SK-N-SH (cell line): Measurements from ENCODE around the gene RALGDS. TPM values are rescaled to one million over a fixed set of nuclear protein-coding genes. Genes with fewer than 3 reads are reported as not detected.
A peak's percentile ranks its signal among the peaks of the same experiment; 100 is the strongest.

Source experiments
- CTCF ChIA-PET: fragments of 300-600, 350-600 bp; formaldehyde crosslinking; extraction: SDS; loops from one replicate; lab custom pipeline; 2021; lab: Yijun Ruan, JAX
- POLR2A ChIA-PET: fragments of 350-600 bp; sonication (Branson Sonifier 250); formaldehyde crosslinking; extraction: SDS; loops from one replicate; lab custom pipeline; 2020; ENCODE audit warnings: antibody characterized with exemption, inconsistent platforms; lab: Yijun Ruan, JAX
- DNase-seq: peaks from one replicate; pipeline ENCODE4 v3.0.0; 2012
- H2AFZ ChIP-seq: fragments of 200-600 bp; sonication (generic); 2 replicates; pipeline ENCODE4 v1.8.1; 2016; ENCODE audit warnings: antibody characterized with exemption, mild to moderate bottlenecking, low read depth
- H3F3A ChIP-seq: fragments of 200-600 bp; sonication (generic); replicated peaks from 2 replicates; pipeline ENCODE3; 2016; ENCODE audit warnings: antibody characterized with exemption, mild to moderate bottlenecking; ENCODE audit not compliant: insufficient read depth
- H3K27ac ChIP-seq, 2 experiments: fragments of 200-500 bp in 1 of 2; fragments of 200-600 bp in 1 of 2; sonication (Bioruptor generic) in 1 of 2; sonication (generic), shearing (Covaris generic) in 1 of 2; 2 replicates each; pipeline versions ENCODE4 v1.5.1 to v1.6.1; 2014 to 2016; ENCODE audit warnings: low read depth in 2 of 2, inconsistent platforms in 1 of 2, low read length in 1 of 2, mild to moderate bottlenecking in 1 of 2, mixed read lengths in 1 of 2
- H3K27me3 ChIP-seq: fragments of 200-600 bp; sonication (generic), shearing (Covaris generic); 2 replicates; pipeline ENCODE4 v1.6.1; 2016; ENCODE audit warnings: mixed run types; ENCODE audit not compliant: insufficient read depth
- H3K36me3 ChIP-seq, 2 experiments: fragments of 200-500 bp in 1 of 2; fragments of 200-600 bp in 1 of 2; sonication (Bioruptor generic) in 1 of 2; sonication (generic) in 1 of 2; replicated peaks in 1 of 2; 2 replicates each; pipeline versions ENCODE3 to v1.5.1; 2014 to 2016; ENCODE audit warnings: low read length in 1 of 2, mild to moderate bottlenecking in 1 of 2; ENCODE audit not compliant: insufficient read depth in 2 of 2, control insufficient read depth in 1 of 2
- H3K4me1 ChIP-seq, 2 experiments: fragments of 200-500 bp in 1 of 2; fragments of 200-600 bp in 1 of 2; sonication (Bioruptor generic) in 1 of 2; sonication (generic), shearing (Covaris generic) in 1 of 2; 2 replicates each; pipeline versions ENCODE4 v1.5.1 to v1.6.1; 2014 to 2016; ENCODE audit warnings: low read depth in 1 of 2, low read length in 1 of 2, mixed run types in 1 of 2; ENCODE audit not compliant: insufficient read depth in 2 of 2, control insufficient read depth in 1 of 2
- H3K4me2 ChIP-seq: fragments of 200-600 bp; sonication (generic), shearing (Covaris generic); 2 replicates; pipeline ENCODE4 v1.6.1; 2017; ENCODE audit warnings: mixed run types
- H3K4me3 ChIP-seq, 2 experiments: fragments of 200-500 bp in 1 of 2; fragments of 200-600 bp in 1 of 2; sonication (Bioruptor generic) in 1 of 2; sonication (generic), shearing (Covaris generic) in 1 of 2; 2 replicates each; pipeline versions ENCODE4 v1.5.1 to v1.8.1; 2014 to 2016; ENCODE audit warnings: low read depth in 2 of 2, inconsistent platforms in 1 of 2, low read length in 1 of 2, mild to moderate bottlenecking in 1 of 2, mixed read lengths in 1 of 2, moderate library complexity in 1 of 2
- H3K79me2 ChIP-seq: fragments of 200-600 bp; sonication (generic); 2 replicates; pipeline ENCODE4 v1.8.1; 2017; ENCODE audit warnings: mild to moderate bottlenecking; ENCODE audit not compliant: insufficient read depth
- H3K9ac ChIP-seq: fragments of 200-600 bp; sonication (generic); 2 replicates; pipeline ENCODE4 v1.6.1; 2017; ENCODE audit warnings: mixed run types
- H3K9me2 ChIP-seq: fragments of 200-600 bp; sonication (generic); 2 replicates; pipeline ENCODE4 v1.6.1; 2017; ENCODE audit warnings: mixed run types
- H3K9me3 ChIP-seq: fragments of 200-600 bp; sonication (generic); 2 replicates; pipeline ENCODE4 v1.6.1; 2017; ENCODE audit warnings: mixed run types, mild to moderate bottlenecking, moderate library complexity
- H4K20me1 ChIP-seq: fragments of 200-600 bp; sonication (generic); 2 replicates; pipeline ENCODE4 v1.6.1; 2017; ENCODE audit warnings: mild to moderate bottlenecking, mixed run types; ENCODE audit not compliant: insufficient read depth
- CHD2 ChIP-seq: fragments of 150-350 bp; IDR thresholded peaks from 2 replicates; pipeline ENCODE4 v1.6.1; 2018; ENCODE audit warnings: low read length; ENCODE audit not compliant: partially characterized antibody
- GATA2 ChIP-seq: sonication (generic); formaldehyde crosslinking; IDR thresholded peaks from 2 replicates; pipeline ENCODE4 v1.5.0; 2020; ENCODE audit warnings: mild to moderate bottlenecking, missing genetic modification reagents
- MXI1 ChIP-seq: IDR thresholded peaks from 2 replicates; pipeline ENCODE4 v1.6.1; 2012; ENCODE audit warnings: mild to moderate bottlenecking, low read depth, low read length, improper control_type of control experiment
- POLR2AphosphoS5 ChIP-seq: IDR thresholded peaks from 2 replicates; pipeline ENCODE4 v1.6.1; 2012; ENCODE audit warnings: low read depth, low read length
- RAD21 ChIP-seq: IDR thresholded peaks from 2 replicates; pipeline ENCODE4 v1.6.1; 2012; ENCODE audit warnings: mild to moderate bottlenecking, low read length
- RCOR1 ChIP-seq: fragments of 150-350 bp; IDR thresholded peaks from 2 replicates; pipeline ENCODE4 v1.6.1; 2017; ENCODE audit warnings: antibody characterized with exemption, low read length
- RFX5 ChIP-seq: IDR thresholded peaks from 2 replicates; pipeline ENCODE4 v1.6.1; 2012; ENCODE audit warnings: mild to moderate bottlenecking, improper control_type of control experiment, low read length
- RXRA ChIP-seq: IDR thresholded peaks from 2 replicates; pipeline ENCODE4 v1.4.0; 2012; ENCODE audit warnings: low read depth, mild to moderate bottlenecking, borderline replicate concordance
- SIN3A ChIP-seq: IDR thresholded peaks from 2 replicates; pipeline ENCODE4 v1.6.1; 2012; ENCODE audit warnings: low read depth, mild to moderate bottlenecking, low read length, moderate library complexity, borderline replicate concordance
- USF1 ChIP-seq: IDR thresholded peaks from 2 replicates; pipeline ENCODE4 v1.4.0; 2012; ENCODE audit warnings: low read depth, borderline replicate concordance
- WGBS: methylation state at CpG from one replicate; pipeline ENCODE4 v1.1.6; 2017; ENCODE audit warnings: low lambda C conversion rate; 5-methylcytosine and 5-hydroxymethylcytosine counted together
- polyA plus RNA-seq, 3 experiments: library from polyadenylated mRNA; depleted of rRNA; stranded (reverse); fragments of >200 nt; gene quantifications; 2 replicates each; pipeline ENCODE4 v1.2.3, GENCODE V29; 2012
- TF ChIP-seq, protein P1 (sequence below): fragments of 150-350 bp; IDR thresholded peaks from 2 replicates; pipeline ENCODE4 v1.6.1; 2017; ENCODE audit warnings: antibody characterized with exemption, low read length, low read depth, borderline replicate concordance
- TF ChIP-seq, protein P2 (sequence below): fragments of 150-350 bp; IDR thresholded peaks from 2 replicates; pipeline ENCODE4 v1.6.1; 2016; ENCODE audit warnings: mild to moderate bottlenecking, low read depth, low read length
- TF ChIP-seq, protein P3 (sequence below): IDR thresholded peaks from 2 replicates; pipeline ENCODE4 v1.4.0; 2012; ENCODE audit warnings: low read depth, borderline replicate concordance
- TF ChIP-seq, protein P4 (sequence below): IDR thresholded peaks from 2 replicates; pipeline ENCODE4 v1.4.0; 2012; ENCODE audit warnings: low read depth

RALGDS gene
- polyA plus RNA-seq, 1 of the 3 experiments (the other 2 are of a cell fraction): 64.7 TPM

GRCh38 chr9:133121915-133122550, 993 bp upstream of the RALGDS start:
- no peaks in the 10 kb centered on the region for H3K27me3 ChIP-seq
- H2AFZ ChIP-seq: no peak overlapping the region
- H3K9me3 ChIP-seq: no peaks in the 10 kb centered on the region
- H3K27ac ChIP-seq: peak overlapping the region in 1 of 2 experiments; percentile 3; a peak in 1 of 4 replicates
- H4K20me1 ChIP-seq: peaks cover 42% of the 10 kb centered on the region
- H3K4me1 ChIP-seq: peaks cover 20 to 65% of the 10 kb centered on the region in 2 experiments
- ChIA-PET POLR2A (interaction anchor here (1.4 to 1.5 kb wide), 2 partner anchors 8 to 25 kb away, joined by 5 to 6 read pairs; no protein-coding TSS in a partner anchor), CTCF (interaction anchor here (1.2 to 30.3 kb wide), 2 partner anchors 25 to 661 kb away, joined by 3 to 810 read pairs; no protein-coding TSS in a partner anchor)
- DNase-seq: no peak
- no peaks in the 10 kb centered on the region for H3K9me2 ChIP-seq
- peaks cover 17% of the 10 kb centered on the region for H3K79me2 ChIP-seq
- no peaks in the 10 kb centered on the region for H3K36me3 ChIP-seq
- 90% methylated on average over 7 of the region's 8 CpGs for WGBS
- no peak overlapping the region for H3K4me3 ChIP-seq
- TF ChIP-seq RFX5 (no peak), USF1 (no peak), GATA2 (CRISPR knock-in tag) (no peak), SIN3A (no peak), MXI1 (no peak), RCOR1 (no peak), RAD21 (no peak), POLR2AphosphoS5 (no peak), CHD2 (no peak), RXRA (no peak)
- TF ChIP-seq, protein P1, sequence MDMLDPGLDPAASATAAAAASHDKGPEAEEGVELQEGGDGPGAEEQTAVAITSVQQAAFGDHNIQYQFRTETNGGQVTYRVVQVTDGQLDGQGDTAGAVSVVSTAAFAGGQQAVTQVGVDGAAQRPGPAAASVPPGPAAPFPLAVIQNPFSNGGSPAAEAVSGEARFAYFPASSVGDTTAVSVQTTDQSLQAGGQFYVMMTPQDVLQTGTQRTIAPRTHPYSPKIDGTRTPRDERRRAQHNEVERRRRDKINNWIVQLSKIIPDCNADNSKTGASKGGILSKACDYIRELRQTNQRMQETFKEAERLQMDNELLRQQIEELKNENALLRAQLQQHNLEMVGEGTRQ: no peak
- TF ChIP-seq, protein P2, sequence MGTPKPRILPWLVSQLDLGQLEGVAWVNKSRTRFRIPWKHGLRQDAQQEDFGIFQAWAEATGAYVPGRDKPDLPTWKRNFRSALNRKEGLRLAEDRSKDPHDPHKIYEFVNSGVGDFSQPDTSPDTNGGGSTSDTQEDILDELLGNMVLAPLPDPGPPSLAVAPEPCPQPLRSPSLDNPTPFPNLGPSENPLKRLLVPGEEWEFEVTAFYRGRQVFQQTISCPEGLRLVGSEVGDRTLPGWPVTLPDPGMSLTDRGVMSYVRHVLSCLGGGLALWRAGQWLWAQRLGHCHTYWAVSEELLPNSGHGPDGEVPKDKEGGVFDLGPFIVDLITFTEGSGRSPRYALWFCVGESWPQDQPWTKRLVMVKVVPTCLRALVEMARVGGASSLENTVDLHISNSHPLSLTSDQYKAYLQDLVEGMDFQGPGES: no peak
- TF ChIP-seq, protein P3, sequence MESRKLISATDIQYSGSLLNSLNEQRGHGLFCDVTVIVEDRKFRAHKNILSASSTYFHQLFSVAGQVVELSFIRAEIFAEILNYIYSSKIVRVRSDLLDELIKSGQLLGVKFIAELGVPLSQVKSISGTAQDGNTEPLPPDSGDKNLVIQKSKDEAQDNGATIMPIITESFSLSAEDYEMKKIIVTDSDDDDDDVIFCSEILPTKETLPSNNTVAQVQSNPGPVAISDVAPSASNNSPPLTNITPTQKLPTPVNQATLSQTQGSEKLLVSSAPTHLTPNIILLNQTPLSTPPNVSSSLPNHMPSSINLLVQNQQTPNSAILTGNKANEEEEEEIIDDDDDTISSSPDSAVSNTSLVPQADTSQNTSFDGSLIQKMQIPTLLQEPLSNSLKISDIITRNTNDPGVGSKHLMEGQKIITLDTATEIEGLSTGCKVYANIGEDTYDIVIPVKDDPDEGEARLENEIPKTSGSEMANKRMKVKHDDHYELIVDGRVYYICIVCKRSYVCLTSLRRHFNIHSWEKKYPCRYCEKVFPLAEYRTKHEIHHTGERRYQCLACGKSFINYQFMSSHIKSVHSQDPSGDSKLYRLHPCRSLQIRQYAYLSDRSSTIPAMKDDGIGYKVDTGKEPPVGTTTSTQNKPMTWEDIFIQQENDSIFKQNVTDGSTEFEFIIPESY: no peak
- TF ChIP-seq, protein P4, sequence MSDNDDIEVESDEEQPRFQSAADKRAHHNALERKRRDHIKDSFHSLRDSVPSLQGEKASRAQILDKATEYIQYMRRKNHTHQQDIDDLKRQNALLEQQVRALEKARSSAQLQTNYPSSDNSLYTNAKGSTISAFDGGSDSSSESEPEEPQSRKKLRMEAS: no peak
- no peak overlapping the region for H3K9ac ChIP-seq
- peaks cover 19% of the 10 kb centered on the region for H3F3A ChIP-seq
- H3K4me2 ChIP-seq: no peak overlapping the region
